HPDE6-E6E7 (cell line): ENCODE measurements around the gene EPHA1.

Experiments used
- DNase-seq: peaks from one replicate; pipeline ENCODE4 v3.0.0; 2011; ENCODE audit warnings: missing footprints; ENCODE audit errors: extremely low spot score

Gene EPHA1

GRCh38 chr7:143351060-143351459 lies 57.6 kb downstream of the EPHA1 start:
- no peak for DNase-seq

- DNase-seq: no peak
These were observed 60.7 kb downstream of the EPHA1 start for GRCh38 chr7:143347950-143348349.

DNA sequence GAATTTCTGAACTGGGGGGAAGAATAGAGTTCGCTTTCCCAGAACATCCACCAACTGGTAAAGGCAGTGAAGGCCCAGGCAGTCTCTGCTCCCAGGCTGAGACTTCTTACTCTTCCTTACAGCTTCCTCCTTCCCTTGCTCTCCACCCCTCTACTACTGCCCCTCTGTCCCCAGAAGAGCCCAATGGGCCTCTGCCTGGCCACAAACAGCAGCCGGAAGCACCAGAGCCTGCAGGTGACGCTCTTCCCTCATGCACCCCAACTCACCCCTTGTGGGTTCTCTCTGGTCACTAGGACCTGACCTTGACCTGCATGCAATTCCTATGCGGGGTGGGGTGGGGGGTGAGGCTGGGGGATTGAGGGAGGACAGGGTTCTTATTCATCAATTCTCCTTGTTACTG lies 62.6 kb downstream of the EPHA1 start:
- no peak for DNase-seq

- no peak for DNase-seq
These were observed 63.2 kb downstream of the EPHA1 start for GRCh38 chr7:143345428-143345900.

- no peak for DNase-seq
These were observed 65.1 kb downstream of the EPHA1 start for GRCh38 chr7:143343596-143343995.

GRCh38 chr7:143341842-143342241 lies 66.8 kb downstream of the EPHA1 start:
- DNase-seq: no peak
